ENCODE measurements around the gene AGPAT1. TPM values are rescaled to one million over a fixed set of nuclear protein-coding genes. Genes with fewer than 3 reads are reported as not detected.
"Not testable (repeated sequence)": the region's sequence is repeated elsewhere in the genome, so short reads cannot be mapped to it uniquely, and the experiment has no call there.

Gene AGPAT1
- total and polyA plus RNA-seq, 2 of the 8 experiments (the other 6 are each of a cell fraction or from before 2014, with no cell fraction given): 96.0 to 222 TPM

GRCh38 chr6:32193096-32193495 lies 17.2 kb upstream of the AGPAT1 start:
- H3K18ac ChIP-seq (ENCODE audit: extremely low read depth, low read length): 0 out of 2 replicates have a peak overlapping the region, but pooled peaks have one; percentile 97
- peak overlapping the region; percentile 51 to 57; a peak in 2 of 4 replicates for H3K4me2 ChIP-seq (ENCODE audit: insufficient read depth in 1 of 2, low read depth in 2 of 2, low read length in 2 of 2)
- ChIA-PET CTCF (ENCODE audit: partially characterized antibody) (interaction anchor here (1.0 to 1.6 kb wide), 6 partner anchors 10 to 778 kb away, joined by 3 to 6 read pairs (median 4); no protein-coding TSS in a partner anchor), POLR2A (ENCODE audit: partially characterized antibody) (interaction anchor here (1.0 to 13.3 kb wide), 6 partner anchors 14 to 779 kb away, joined by 3 to 194 read pairs (median 8); partner anchors contain the start of genes AGPAT1, PRRT1, RNF5 and TNXB)
- not testable (repeated sequence) for H2BK120ac ChIP-seq (replicated peaks; ENCODE audit: low read depth, low read length); H3K36me3 ChIP-seq (ENCODE audit: control insufficient read depth in 2 of 4, insufficient read depth in 4 of 4, low read length in 3 of 4); H2AK5ac ChIP-seq (ENCODE audit: low read depth, low read length); H3K9me3 ChIP-seq (ENCODE audit: insufficient read depth in 2 of 2, low read depth in 1 of 2, low read length in 1 of 2); FAIRE-seq; H2BK5ac ChIP-seq (ENCODE audit: low read depth, low read length); H3K79me1 ChIP-seq (ENCODE audit: low read depth, low read length); H4K8ac ChIP-seq (ENCODE audit: extremely low read depth, insufficient read depth, low read length); H3K27ac ChIP-seq (ENCODE audit: low read depth, low read length); H3K4ac ChIP-seq (replicated peaks; ENCODE audit: insufficient read length, low read depth, low read length); H4K5ac ChIP-seq (ENCODE audit: insufficient read length, low read depth, low read length); DNase-seq (ENCODE audit: low read depth in 1 of 2, low spot score in 2 of 2); H2BK12ac ChIP-seq (ENCODE audit: low read depth, low read length); H3K9ac ChIP-seq (replicated peaks in 1 of 4; ENCODE audit: extremely low read depth in 1 of 4, low read depth in 3 of 4, low read length in 3 of 4); H4K91ac ChIP-seq (replicated peaks; ENCODE audit: insufficient read length, low read length); H3K14ac ChIP-seq (ENCODE audit: insufficient read length); H3K27me3 ChIP-seq (replicated peaks in 1 of 4; ENCODE audit: control insufficient read depth in 3 of 4, extremely low read depth in 1 of 4, insufficient read depth in 3 of 4, low read length in 3 of 4); H2BK15ac ChIP-seq (ENCODE audit: low read length); H2AFZ ChIP-seq (ENCODE audit: low read length); H3K56ac ChIP-seq (replicated peaks; ENCODE audit: insufficient read length, low read depth, low read length); H4K20me1 ChIP-seq (replicated peaks in 1 of 2; ENCODE audit: control insufficient read depth in 1 of 2, insufficient read depth in 2 of 2, low read length in 2 of 2); H2BK20ac ChIP-seq (ENCODE audit: low read length); H3K23ac ChIP-seq (ENCODE audit: insufficient read length)
- peaks cover 8 to 48% (median 26%) of the 10 kb centered on the region in 4 experiments for H3K4me1 ChIP-seq (replicated peaks in 1 of 4; ENCODE audit: control insufficient read depth in 3 of 4, insufficient read depth in 4 of 4, low read length in 3 of 4)
- peak overlapping the region in 1 of 4 experiments; percentile 42; a peak in 1 of 8 replicates for H3K4me3 ChIP-seq (ENCODE audit: extremely low read depth in 1 of 4, insufficient read depth in 2 of 4, low read depth in 3 of 4, low read length in 4 of 4)
- 77% methylated on average over 13 of the region's 13 CpGs; no CpG with 5 or more reads in 1 of the 2 experiments for WGBS, 2 experiments (ENCODE audit: extremely low coverage in 1 of 2, insufficient coverage in 1 of 2, insufficient read length in 1 of 2, insufficient replicate concordance in 2 of 2, low coverage in 1 of 2, low lambda C conversion rate in 2 of 2, missing lambda C conversion rate in 1 of 2)
- H3K23me2 ChIP-seq (ENCODE audit: low read depth, low read length): peaks cover 11% of the 10 kb centered on the region
- H3K79me2 ChIP-seq (ENCODE audit: control insufficient read depth in 1 of 2, insufficient read depth in 2 of 2, low read length in 2 of 2): peaks cover 0 to 13% of the 10 kb centered on the region in 2 experiments; a peak in 2 of 4 replicates
